Measurements from ENCODE around the gene TMEM11.

GRCh38 chr17:21252796-21253645, 39.1 kb upstream of the TMEM11 start, which contains the start of gene NATD1:
- TF ChIP-seq CTCF (IDR thresholded peaks at IDR 0.05) (no peak), EZH2 (IDR thresholded peaks at IDR 0.05; ENCODE audit: borderline replicate concordance, insufficient read depth, low read depth, low read length, poor library complexity, severe bottlenecking) (no peak)
